ENCODE data around the gene CA10. TPM values are rescaled to one million over a fixed set of nuclear protein-coding genes. Genes with fewer than 3 reads are reported as not detected.

CA10 gene
- total RNA-seq, 2 donors from 2014 or later, result 0.22 to 0.37 TPM

GRCh38 chr17:52201767-52202519 lies 43.4 kb upstream of the CA10 start:
- Mint-ChIP-seq H3K27ac (no peak overlapping the region), H3K4me3 (no peak overlapping the region), H3K27me3 (ENCODE audit: insufficient read depth) (no peaks in the 10 kb centered on the region), H3K4me1 (peaks cover 8% of the 10 kb centered on the region), H3K9me3 (no peaks in the 10 kb centered on the region), H3K36me3 (ENCODE audit: low read depth) (no peaks in the 10 kb centered on the region)
- 67 to 85% methylated on average over 1 of the region's 2 CpGs for WGBS, 2 experiments (ENCODE audit: insufficient coverage in 1 of 2, insufficient read length in 1 of 2)
- H3K27me3 ChIP-seq (ENCODE audit: control insufficient read depth, insufficient read depth, low read length, poor library complexity, severe bottlenecking), result no peaks in the 10 kb centered on the region
- no peak overlapping the region for H3K9ac ChIP-seq (ENCODE audit: extremely low read depth, low read length, poor library complexity, severe bottlenecking)
- H3K4me1 ChIP-seq (ENCODE audit: control insufficient read depth, insufficient read depth, low read length), result no peaks in the 10 kb centered on the region
- no peak overlapping the region for H3K4me3 ChIP-seq (ENCODE audit: low read length)
- peaks cover 31% of the 10 kb centered on the region for H3K9me3 ChIP-seq (ENCODE audit: control insufficient read depth, low read length)
- H3K36me3 ChIP-seq (ENCODE audit: control insufficient read depth, insufficient read depth, low read length), result no peaks in the 10 kb centered on the region
- DNase-seq, result no peak
- H3K27ac ChIP-seq (ENCODE audit: low read depth, low read length), result no peak overlapping the region
- TF ChIP-seq, protein P1, sequence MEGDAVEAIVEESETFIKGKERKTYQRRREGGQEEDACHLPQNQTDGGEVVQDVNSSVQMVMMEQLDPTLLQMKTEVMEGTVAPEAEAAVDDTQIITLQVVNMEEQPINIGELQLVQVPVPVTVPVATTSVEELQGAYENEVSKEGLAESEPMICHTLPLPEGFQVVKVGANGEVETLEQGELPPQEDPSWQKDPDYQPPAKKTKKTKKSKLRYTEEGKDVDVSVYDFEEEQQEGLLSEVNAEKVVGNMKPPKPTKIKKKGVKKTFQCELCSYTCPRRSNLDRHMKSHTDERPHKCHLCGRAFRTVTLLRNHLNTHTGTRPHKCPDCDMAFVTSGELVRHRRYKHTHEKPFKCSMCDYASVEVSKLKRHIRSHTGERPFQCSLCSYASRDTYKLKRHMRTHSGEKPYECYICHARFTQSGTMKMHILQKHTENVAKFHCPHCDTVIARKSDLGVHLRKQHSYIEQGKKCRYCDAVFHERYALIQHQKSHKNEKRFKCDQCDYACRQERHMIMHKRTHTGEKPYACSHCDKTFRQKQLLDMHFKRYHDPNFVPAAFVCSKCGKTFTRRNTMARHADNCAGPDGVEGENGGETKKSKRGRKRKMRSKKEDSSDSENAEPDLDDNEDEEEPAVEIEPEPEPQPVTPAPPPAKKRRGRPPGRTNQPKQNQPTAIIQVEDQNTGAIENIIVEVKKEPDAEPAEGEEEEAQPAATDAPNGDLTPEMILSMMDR (conservative IDR thresholded peaks at IDR 0.05), result no peak

GRCh38 chr17:52191491-52191890 lies 33.0 kb upstream of the CA10 start:
- H3K4me3 Mint-ChIP-seq, result no peak overlapping the region
- TF ChIP-seq, protein P1 (conservative IDR thresholded peaks at IDR 0.05), result no peak
- Histone ChIP-seq H3K27me3 (ENCODE audit: control insufficient read depth, insufficient read depth, low read length, poor library complexity, severe bottlenecking) (no peaks in the 10 kb centered on the region), H3K36me3 (ENCODE audit: control insufficient read depth, insufficient read depth, low read length) (no peaks in the 10 kb centered on the region), H3K4me3 (ENCODE audit: low read length) (no peak overlapping the region), H3K27ac (ENCODE audit: low read depth, low read length) (no peak overlapping the region), H3K9ac (ENCODE audit: extremely low read depth, low read length, poor library complexity, severe bottlenecking) (no peak overlapping the region), H3K9me3 (ENCODE audit: control insufficient read depth, low read length) (peaks cover 44% of the 10 kb centered on the region), H3K4me1 (ENCODE audit: control insufficient read depth, insufficient read depth, low read length) (no peaks in the 10 kb centered on the region)
- H3K9me3 Mint-ChIP-seq, result peaks cover 12% of the 10 kb centered on the region
- no peaks in the 10 kb centered on the region for H3K4me1 Mint-ChIP-seq
- H3K27me3 Mint-ChIP-seq (ENCODE audit: insufficient read depth), result no peaks in the 10 kb centered on the region
- no peak overlapping the region for H3K27ac Mint-ChIP-seq
- WGBS, 2 experiments (ENCODE audit: insufficient coverage in 1 of 2, insufficient read length in 1 of 2), result 93 to 100% methylated on average over 1 to 2 of the region's 2 CpGs
- DNase-seq, result no peak
- no peaks in the 10 kb centered on the region for H3K36me3 Mint-ChIP-seq (ENCODE audit: low read depth)

DNA sequence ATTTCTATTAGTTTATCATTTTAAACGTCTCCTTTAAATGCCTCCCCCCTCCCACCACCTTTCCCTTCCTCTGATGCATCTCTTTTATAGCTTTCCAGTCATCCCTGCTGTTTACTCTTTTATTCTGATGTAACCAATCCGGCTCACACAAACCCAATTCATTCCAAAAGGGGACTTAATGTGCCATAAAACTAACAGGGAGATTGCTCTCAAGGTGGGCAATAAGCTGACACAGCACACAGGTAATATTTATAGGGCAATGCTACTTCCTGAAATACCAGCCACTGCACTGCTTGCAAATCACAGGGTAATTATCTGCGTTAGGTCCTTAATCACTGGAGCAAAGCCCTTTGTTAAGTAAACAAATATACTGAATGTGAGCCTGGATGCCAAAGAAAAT lies 23.3 kb upstream of the CA10 start:
- WGBS, 2 experiments (ENCODE audit: insufficient coverage in 1 of 2, insufficient read length in 1 of 2), result 54 to 60% methylated on average over 3 of the region's 3 CpGs
- Mint-ChIP-seq H3K4me1 (peaks cover 26% of the 10 kb centered on the region), H3K4me3 (no peak overlapping the region), H3K9me3 (peaks cover 13% of the 10 kb centered on the region), H3K36me3 (ENCODE audit: low read depth) (no peaks in the 10 kb centered on the region), H3K27me3 (ENCODE audit: insufficient read depth) (peaks cover 2% of the 10 kb centered on the region), H3K27ac (no peak overlapping the region)
- Histone ChIP-seq H3K36me3 (ENCODE audit: control insufficient read depth, insufficient read depth, low read length) (no peaks in the 10 kb centered on the region), H3K9me3 (ENCODE audit: control insufficient read depth, low read length) (peaks cover 11% of the 10 kb centered on the region), H3K4me3 (ENCODE audit: low read length) (no peak overlapping the region), H3K9ac (ENCODE audit: extremely low read depth, low read length, poor library complexity, severe bottlenecking) (no peak overlapping the region), H3K27me3 (ENCODE audit: control insufficient read depth, insufficient read depth, low read length, poor library complexity, severe bottlenecking) (no peaks in the 10 kb centered on the region), H3K27ac (ENCODE audit: low read depth, low read length) (no peak overlapping the region), H3K4me1 (ENCODE audit: control insufficient read depth, insufficient read depth, low read length) (no peaks in the 10 kb centered on the region)
- TF ChIP-seq, protein P1 (conservative IDR thresholded peaks at IDR 0.05), result no peak
- no peak for DNase-seq
